ENCODE measurements around the gene SYK. TPM values are rescaled to one million over a fixed set of nuclear protein-coding genes. Genes with fewer than 3 reads are reported as not detected.

The SYK gene
- total and polyA plus RNA-seq, 2 of the 4 experiments (the other 2 are of a cell fraction), result not detected

- intact Hi-C loops (cut with micrococcal nuclease), result no loop called here
- POLR2A ChIA-PET (ENCODE audit: unreplicated experiment), result no interaction called here
- no peak overlapping the region for H2AFZ ChIP-seq (replicated peaks; ENCODE audit: low read length, poor library complexity)
Measured at GRCh38 chr9:90766731-90767130, 34.9 kb upstream of the SYK start.

More at GRCh38 chr9:90766731-90767130, 34.9 kb upstream of the SYK start:
- no peak overlapping the region for H2BK5ac ChIP-seq (ENCODE audit: low read depth, low read length, poor library complexity, severe bottlenecking)
- in situ Hi-C loops (cut with MboI; ENCODE audit: low sequenced_read_pairs), result no loop called here
- no peak overlapping the region for H4K5ac ChIP-seq (ENCODE audit: low read depth, low read length)
- no peaks in the 10 kb centered on the region for H3K79me1 ChIP-seq (ENCODE audit: low read depth in 1 of 2, low read length in 2 of 2)
- H4K20me1 ChIP-seq (ENCODE audit: insufficient read depth, low read length), result no peaks in the 10 kb centered on the region
- H2BK15ac ChIP-seq (ENCODE audit: low read depth, low read length), result no peak overlapping the region
- no peaks in the 10 kb centered on the region for H3K27me3 ChIP-seq (ENCODE audit: control insufficient read depth, insufficient read depth, low read length)
- no peak overlapping the region for H4K8ac ChIP-seq (ENCODE audit: low read depth in 2 of 2, low read length in 2 of 2)
- no TSS peak for BruUV-seq (replicated peaks)
- H3K4me1 ChIP-seq (ENCODE audit: control insufficient read depth, insufficient read depth, low read length), result no peaks in the 10 kb centered on the region
- H3K9ac ChIP-seq (ENCODE audit: low read depth, low read length), result no peak overlapping the region
- no peak overlapping the region for H3K14ac ChIP-seq (replicated peaks; ENCODE audit: low read depth, low read length)
- H3K36me3 ChIP-seq (ENCODE audit: control insufficient read depth, insufficient read depth, low read length), result no peaks in the 10 kb centered on the region
- no peak overlapping the region for H3K4ac ChIP-seq (ENCODE audit: low read depth, low read length)
- no peak overlapping the region for H3K56ac ChIP-seq (ENCODE audit: extremely low read depth, insufficient read depth, low read length)
- H2AK9ac ChIP-seq (replicated peaks; ENCODE audit: low read depth, low read length, poor library complexity), result no peak overlapping the region
- CTCF ChIA-PET, result no interaction called here
- H3K4me2 ChIP-seq (ENCODE audit: low read depth, low read length), result no peak overlapping the region
- H3K9me1 ChIP-seq (ENCODE audit: insufficient read depth, low read length), result no peaks in the 10 kb centered on the region
- H3K9me3 ChIP-seq (ENCODE audit: control insufficient read depth, insufficient read depth, low read length), result peaks cover 2% of the 10 kb centered on the region; the same call in 1 of the 2 replicates
- H3K4me3 ChIP-seq (ENCODE audit: insufficient read depth, low read depth, low read length), result no peak overlapping the region
- no peak overlapping the region for H3K23ac ChIP-seq (ENCODE audit: low read depth, low read length)
- H2AK5ac ChIP-seq (ENCODE audit: low read depth, low read length), result no peak overlapping the region
- DNase-seq (no peak), ATAC-seq (ENCODE audit: low read depth) (no peak)
- no peak overlapping the region for H4K91ac ChIP-seq (ENCODE audit: insufficient read depth, low read depth, low read length)
- TF ChIP-seq CHD1 (IDR thresholded peaks at IDR 0.05; ENCODE audit: low read depth, low read length) (no peak), CTCF (conservative IDR thresholded peaks at IDR 0.05; ENCODE audit: low read depth, low read length) (no peak), SMC3 (IDR thresholded peaks at IDR 0.05; ENCODE audit: low read depth, low read length) (no peak), RAD21 (IDR thresholded peaks at IDR 0.05; ENCODE audit: low read length) (no peak), CEBPB (IDR thresholded peaks at IDR 0.05; ENCODE audit: low read depth, low read length) (no peak), POLR2A (IDR thresholded peaks at IDR 0.05; ENCODE audit: low read depth, low read length) (no peak)
- dilution Hi-C loops (cut with HindIII; ENCODE audit: low sequenced_read_pairs, unreplicated experiment), result no loop called here
- H3K18ac ChIP-seq (ENCODE audit: low read depth, low read length), result no peak overlapping the region
- no peak overlapping the region for H2BK20ac ChIP-seq (ENCODE audit: low read depth, low read length)
- H3K27ac ChIP-seq (ENCODE audit: insufficient read depth, low read length), result no peak overlapping the region
- H2BK120ac ChIP-seq (ENCODE audit: low read depth, low read length), result no peak overlapping the region
